WI38 (cell line): ENCODE data around the gene RUBCN.
A peak's percentile ranks its signal among the peaks of the same experiment; 100 is the strongest.

Experiments
- H3K4me3 ChIP-seq: 2 replicates; pipeline ENCODE4 v1.5.1; 2011; ENCODE audit warnings: low read depth, mild to moderate bottlenecking, control low read depth, low read length
- CTCF ChIP-seq: IDR thresholded peaks from 2 replicates; pipeline ENCODE4 v1.5.1; 2012; ENCODE audit warnings: low read depth, mild to moderate bottlenecking, control low read depth, low read length

The RUBCN gene

GRCh38 chr3:197753263-197753662 is 16.6 kb upstream of the RUBCN start:
- no peak overlapping the region for H3K4me3 ChIP-seq
- no peak for TF ChIP-seq CTCF

GRCh38 chr3:197752107-197752506 is 15.4 kb upstream of the RUBCN start:
- TF ChIP-seq CTCF, result no peak
- H3K4me3 ChIP-seq, result peak overlapping the region; percentile 91

GRCh38 chr3:197750858-197751737 is 14.4 kb upstream of the RUBCN start:
- TF ChIP-seq CTCF, result no peak

GRCh38 chr3:197750396-197750831 is 13.7 kb upstream of the RUBCN start:
- no peak for TF ChIP-seq CTCF
- peak overlapping the region; percentile 91 for H3K4me3 ChIP-seq

More at GRCh38 chr3:197750858-197751737, 14.4 kb upstream of the RUBCN start:
- peak overlapping the region; percentile 91 for H3K4me3 ChIP-seq

- TF ChIP-seq CTCF, result no peak
- peak within 1 kb of the TSS; percentile 91 for H3K4me3 ChIP-seq
Observed at GRCh38 chr3:197749601-197750395, 13.1 kb upstream of the RUBCN start, which contains the start of gene FYTTD1. Gene FYTTD1 (plus strand): TSS chr3:197749883. CDS start chr3:197749972, 89 bp downstream.

- TF ChIP-seq CTCF, result no peak
- peak overlapping the region; percentile 91 for H3K4me3 ChIP-seq
Observed at GRCh38 chr3:197749315-197749600, 12.6 kb upstream of the RUBCN start.
